ENCODE measurements around the gene MXD4.

- TF ChIP-seq, protein P1, sequence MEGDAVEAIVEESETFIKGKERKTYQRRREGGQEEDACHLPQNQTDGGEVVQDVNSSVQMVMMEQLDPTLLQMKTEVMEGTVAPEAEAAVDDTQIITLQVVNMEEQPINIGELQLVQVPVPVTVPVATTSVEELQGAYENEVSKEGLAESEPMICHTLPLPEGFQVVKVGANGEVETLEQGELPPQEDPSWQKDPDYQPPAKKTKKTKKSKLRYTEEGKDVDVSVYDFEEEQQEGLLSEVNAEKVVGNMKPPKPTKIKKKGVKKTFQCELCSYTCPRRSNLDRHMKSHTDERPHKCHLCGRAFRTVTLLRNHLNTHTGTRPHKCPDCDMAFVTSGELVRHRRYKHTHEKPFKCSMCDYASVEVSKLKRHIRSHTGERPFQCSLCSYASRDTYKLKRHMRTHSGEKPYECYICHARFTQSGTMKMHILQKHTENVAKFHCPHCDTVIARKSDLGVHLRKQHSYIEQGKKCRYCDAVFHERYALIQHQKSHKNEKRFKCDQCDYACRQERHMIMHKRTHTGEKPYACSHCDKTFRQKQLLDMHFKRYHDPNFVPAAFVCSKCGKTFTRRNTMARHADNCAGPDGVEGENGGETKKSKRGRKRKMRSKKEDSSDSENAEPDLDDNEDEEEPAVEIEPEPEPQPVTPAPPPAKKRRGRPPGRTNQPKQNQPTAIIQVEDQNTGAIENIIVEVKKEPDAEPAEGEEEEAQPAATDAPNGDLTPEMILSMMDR (optimal IDR thresholded peaks at IDR 0.05 in 1 of 3, IDR thresholded peaks at IDR 0.05 in 1 of 3, conservative IDR thresholded peaks at IDR 0.05 in 1 of 3; ENCODE audit: extremely low read depth in 1 of 3, insufficient read depth in 2 of 3, low read length in 3 of 3) = no peak
- TF ChIP-seq EZH2 (IDR thresholded peaks at IDR 0.05; ENCODE audit: low read length) = no peak
These were observed 4.9 kb upstream of the MXD4 start for GRCh38 chr4:2266821-2267220.

All from keratinocyte (primary cell).